Ovary (tissue), 9 donors: ENCODE data around the gene LIMA1. TPM values are rescaled to one million over a fixed set of nuclear protein-coding genes. Genes with fewer than 3 reads are reported as not detected.

ENCODE experiments used
- DNase-seq, 5 donors: peaks; one replicate each; pipeline ENCODE4 v3.0.0-alpha.2; 2019 to 2020
- H3K27ac ChIP-seq, 2 donors: fragments of 200-600 bp; one replicate each; pipeline versions ENCODE4 v1.5.1 to v1.8.0; 2019 to 2022
- H3K27me3 ChIP-seq: fragments of 200-600 bp; one replicate; pipeline ENCODE4 v1.8.0; 2022
- H3K36me3 ChIP-seq: fragments of 200-600 bp; sonication (generic); one replicate; pipeline ENCODE4 v1.5.1; 2019
- H3K4me1 ChIP-seq: one replicate; pipeline ENCODE4 v1.8.1; 2013; ENCODE audit warnings: mild to moderate bottlenecking, moderate library complexity; ENCODE audit not compliant: insufficient read depth
- H3K4me3 ChIP-seq: fragments of 200-600 bp; sonication (generic); one replicate; pipeline ENCODE4 v1.5.1; 2017
- H3K9me3 ChIP-seq, 2 donors: fragments of 200-600 bp in 1 of 2; sonication (generic) in 1 of 2; one replicate each; pipeline versions ENCODE4 v1.5.1 to v1.8.1; 2013 to 2019; ENCODE audit warnings: mild to moderate bottlenecking in 1 of 2, moderate library complexity in 1 of 2
- CTCF ChIP-seq, 3 donors: fragments of 450-650 bp in 2 of 3; fragments of 200-600 bp in 1 of 3; IDR thresholded peaks; one replicate each; pipeline versions ENCODE4 v1.5.1 to v1.8.0; 2016 to 2022; ENCODE audit warnings: antibody characterized with exemption in 3 of 3, mild to moderate bottlenecking in 1 of 3
- EP300 ChIP-seq: sonication (generic); formaldehyde crosslinking; IDR thresholded peaks from one replicate; pipeline ENCODE4 v1.6.1; 2017; ENCODE audit warnings: antibody characterized with exemption
- POLR2A ChIP-seq: fragments of 450-650 bp; IDR thresholded peaks from one replicate; pipeline ENCODE4 v1.6.1; 2017; ENCODE audit warnings: antibody characterized with exemption, mild to moderate bottlenecking, moderate library complexity
- WGBS, 3 donors: extraction: QIAGEN DNeasy Blood & Tissue Kit in 1 of 3; methylation state at CpG; one replicate each; pipeline versions ENCODE4 v1.1.5 to v1.1.7; 2013 to 2017; 5-methylcytosine and 5-hydroxymethylcytosine counted together
- intact Hi-C, 4 donors: fragments of 100-400 bp; cut with DNase I; formaldehyde crosslinking; loops; one replicate each; pipeline versions ENCODE4 v1.11.0 to v1.15.1; 2022 to 2023
- polyA plus RNA-seq, 2 donors: library from polyadenylated mRNA; stranded (reverse); fragments of 200-250 nt in 1 of 2; fragments of 350-450 nt in 1 of 2; fragmentation: Illumina TruSeq in 1 of 2; extraction: RNeasy Lipid Tissue Mini Kit (QIAGEN cat#74804) in 1 of 2; gene quantifications; one replicate each; pipeline ENCODE4 v1.2.3, GENCODE V29; 2013 to 2014
- total RNA-seq, 7 donors: library from RNA; depleted of rRNA in 2 of 7; stranded (reverse); fragments of >200 nt in 2 of 7; fragmentation: NEBNext Ultra II Directional in 3 of 7; extraction: Animal tissue kit (Norgen Biotek cat#: 25700) in 3 of 7; gene quantifications; one replicate each; pipeline versions ENCODE4 v1.1.0 to v1.2.4, GENCODE V29; 2016 to 2023
- donor health status: DM: no; HTN: no; CAD: no; lungs with moderate emphysema.
- donor health status: DM: no; HTN: no; CAD: no.
- donor health status: Bipolar disorder and iron deficiency.
- donor health status: DM: yes; HTN: yes; CAD: no.
- donor health status: DM: no; HTN: no; CAD: no.
- donor health status: DM: yes; HTN: yes; CAD: no.

LIMA1 gene
- total and polyA plus RNA-seq, 9 donors = 28.0 to 80.0 (median 45.2) TPM

GRCh38 chr12:50207424-50207823, 75.9 kb downstream of the LIMA1 start:
- H3K36me3 ChIP-seq = no peaks in the 10 kb centered on the region
- WGBS, 3 donors = 96 to 99% (median 97%) methylated on average over 2 of the region's 2 CpGs
- TF ChIP-seq POLR2A (no peak), EP300 (no peak), CTCF (IDR thresholded peaks at IDR 0.05) (no peak)
- no peak overlapping the region for H3K4me3 ChIP-seq
- no peak for DNase-seq
- no peaks in the 10 kb centered on the region for H3K27me3 ChIP-seq
- intact Hi-C loops = no loop called here
- H3K4me1 ChIP-seq = peaks cover 1% of the 10 kb centered on the region
- no peaks in the 10 kb centered on the region for H3K9me3 ChIP-seq
- H3K27ac ChIP-seq = no peak overlapping the region

GRCh38 chr12:50205648-50206047, 77.7 kb downstream of the LIMA1 start:
- H3K4me3 ChIP-seq = no peak overlapping the region
- H3K4me1 ChIP-seq = no peaks in the 10 kb centered on the region
- H3K9me3 ChIP-seq = no peaks in the 10 kb centered on the region
- 93 to 95% (median 94%) methylated on average over 6 of the region's 6 CpGs for WGBS, 3 donors
- H3K27ac ChIP-seq = no peak overlapping the region
- DNase-seq = no peak
- intact Hi-C loops = no loop called here
- no peak for TF ChIP-seq EP300
- TF ChIP-seq POLR2A = no peak
- no peak for TF ChIP-seq CTCF (IDR thresholded peaks at IDR 0.05)
- no peaks in the 10 kb centered on the region for H3K27me3 ChIP-seq
- H3K36me3 ChIP-seq = no peaks in the 10 kb centered on the region

- 80 to 86% (median 84%) methylated on average over 2 of the region's 2 CpGs for WGBS, 3 donors
- no peaks in the 10 kb centered on the region for H3K27me3 ChIP-seq
- no peaks in the 10 kb centered on the region for H3K4me1 ChIP-seq
- H3K27ac ChIP-seq = no peak overlapping the region
- H3K4me3 ChIP-seq = no peak overlapping the region
- intact Hi-C loops = no loop called here
- TF ChIP-seq POLR2A (no peak), CTCF (IDR thresholded peaks at IDR 0.05) (no peak)
- no peak for DNase-seq
- no peaks in the 10 kb centered on the region for H3K36me3 ChIP-seq
- H3K9me3 ChIP-seq = no peaks in the 10 kb centered on the region
Observed at GRCh38 chr12:50203691-50204090, 79.6 kb downstream of the LIMA1 start.

DNA sequence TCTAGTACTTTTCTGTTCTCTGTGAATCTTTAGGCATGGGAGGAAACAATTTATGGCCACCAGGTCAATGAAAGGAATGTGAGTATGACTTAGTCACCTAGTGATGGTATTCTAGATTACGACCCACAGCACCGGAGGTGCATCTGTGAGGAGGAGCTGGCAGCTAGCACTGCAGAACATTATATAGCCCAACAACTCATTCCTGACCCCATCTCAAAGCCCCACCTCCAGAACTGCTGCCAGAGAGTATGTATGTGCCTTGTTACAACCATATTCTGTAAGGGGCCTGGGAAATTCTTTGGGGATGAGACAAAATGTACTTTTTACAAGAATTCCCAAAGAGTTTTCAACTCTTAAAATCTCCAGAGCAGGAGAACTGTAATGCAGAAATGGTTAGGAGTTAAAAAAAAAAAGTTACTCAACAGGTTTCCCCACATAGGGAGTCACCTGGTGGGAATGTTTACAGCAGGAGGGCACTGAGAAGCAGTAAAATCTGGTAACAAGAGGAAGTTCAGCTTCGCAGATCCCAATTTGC, 81.3 kb downstream of the LIMA1 start:
- DNase-seq = no peak
- no peak overlapping the region for H3K4me3 ChIP-seq
- H3K4me1 ChIP-seq = no peaks in the 10 kb centered on the region
- no peak for TF ChIP-seq CTCF (IDR thresholded peaks at IDR 0.05)
- TF ChIP-seq EP300 = no peak
- TF ChIP-seq POLR2A = no peak
- 74 to 90% (median 79%) methylated on average over 3 of the region's 3 CpGs for WGBS, 3 donors
- intact Hi-C loops = no loop called here
- no peak overlapping the region for H3K27ac ChIP-seq
- H3K36me3 ChIP-seq = no peaks in the 10 kb centered on the region
- no peaks in the 10 kb centered on the region for H3K9me3 ChIP-seq
- H3K27me3 ChIP-seq = no peaks in the 10 kb centered on the region
